Pancreas (tissue), 10 donors: ENCODE results near the gene VWA7. TPM values are rescaled to one million over a fixed set of nuclear protein-coding genes. Genes with fewer than 3 reads are reported as not detected.

ENCODE experiments used
- ATAC-seq, 4 donors: fragments of 200-7000 bp; cut with Tn5 transposase; one replicate each; pipeline versions ENCODE4 v1.8.0 to v1.9.1; 2020; ENCODE audit warnings: mild to moderate bottlenecking in 4 of 4, moderate library complexity in 4 of 4
- DNase-seq, 6 donors: peaks; one replicate each; pipeline ENCODE4 v3.0.0-alpha.2; 2020
- FAIRE-seq: peaks from 2 replicates; lab custom pipeline; 2012; peaks lifted over from hg19 to GRCh38; lab: Jason Lieb, UNC
- H3K27ac ChIP-seq, 4 donors: fragments of 200-600 bp; sonication (generic); 1 replicate in 3 of 4; 2 replicates in 1 of 4; pipeline versions ENCODE4 v1.5.0 to v1.8.0; 2020
- H3K27me3 ChIP-seq, 4 donors: fragments of 200-600 bp; one replicate each; pipeline ENCODE4 v1.8.0; 2021
- H3K36me3 ChIP-seq, 3 donors: fragments of 200-600 bp; sonication (generic) in 1 of 3; one replicate each; pipeline versions ENCODE4 v1.5.0 to v1.8.0; 2020 to 2021
- H3K4me1 ChIP-seq, 3 donors: fragments of 200-600 bp; one replicate each; pipeline ENCODE4 v1.8.0; 2021
- H3K4me3 ChIP-seq, 4 donors: fragments of 200-600 bp; sonication (generic) in 2 of 4; one replicate each; pipeline versions ENCODE4 v1.5.0 to v1.8.0; 2020 to 2021
- H3K9me3 ChIP-seq, 4 donors: fragments of 200-600 bp; one replicate each; pipeline ENCODE4 v1.8.0; 2021
- CTCF ChIP-seq, 4 donors: fragments of 200-600 bp; sonication (generic) in 3 of 4; IDR thresholded peaks; one replicate each; pipeline versions ENCODE4 v1.5.0 to v1.8.0; 2021; ENCODE audit warnings: antibody characterized with exemption in 4 of 4
- WGBS, 2 donors: extraction: QIAGEN DNeasy Blood & Tissue Kit; methylation state at CpG; one replicate each; pipeline ENCODE4 v1.1.7; 2013; 5-methylcytosine and 5-hydroxymethylcytosine counted together
- intact Hi-C, 3 donors: fragments of 100-400 bp; cut with DNase I; formaldehyde crosslinking; loops; one replicate each; pipeline versions ENCODE4 v1.11.1 to v1.14.2; 2022
- polyA plus RNA-seq, 2 donors: library from polyadenylated mRNA; stranded (reverse); fragments of 200-250 nt; gene quantifications; one replicate each; pipeline ENCODE4 v1.2.3, GENCODE V29; 2013
- total RNA-seq, 6 donors: library from RNA; stranded (reverse); fragmentation: NEBNext Ultra II Directional in 4 of 6; extraction: Animal tissue kit (Norgen Biotek cat#: 25700) in 4 of 6; gene quantifications; one replicate each; pipeline versions ENCODE4 v1.2.1 to v1.2.4, GENCODE V29; 2021 to 2023
- donor health status: healthy with polysubstance abuse.
- donor health status: DM: no; HTN: no; CAD: no; lungs with moderate emphysema.
- donor health status: DM: no; HTN: no; CAD: no.
- donor health status: control.
- donor health status: control.
- donor health status: Bipolar disorder and iron deficiency.
- donor health status: DM: yes; HTN: yes; CAD: no.
- donor health status: DM: no; HTN: no; CAD: no.
- donor health status: DM: no; HTN: no; CAD: no.
- donor health status: DM: yes; HTN: yes; CAD: no.

The VWA7 gene
- total and polyA plus RNA-seq, 8 donors, result 2.9 to 11.9 (median 4.8) TPM

GRCh38 chr6:31779908-31780307 lies 2.8 kb upstream of the VWA7 start:
- Histone ChIP-seq H3K4me1 (peaks cover 5 to 8% (median 6%) of the 10 kb centered on the region in 3 donors), H3K27ac (no peak overlapping the region), H3K27me3 (no peaks in the 10 kb centered on the region), H3K4me3 (no peak overlapping the region), H3K9me3 (no peaks in the 10 kb centered on the region), H3K36me3 (peaks cover 0 to 36% (median 32%) of the 10 kb centered on the region in 3 donors)
- FAIRE-seq (no peak), ATAC-seq (no peak), DNase-seq (peak in 1 of 6 donors; percentile 73)
- TF ChIP-seq CTCF (IDR thresholded peaks at IDR 0.05), result no peak
- intact Hi-C loops, result loop anchor here in 1 of 3 donors (10.0 kb wide), 1 partner anchor 55 kb away; no protein-coding TSS in a partner anchor
- WGBS, 2 donors, result 92 to 95% methylated on average over 10 of the region's 10 CpGs

GRCh38 chr6:31778999-31779885 lies 2.1 kb upstream of the VWA7 start:
- Histone ChIP-seq H3K36me3 (peaks cover 0 to 32% (median 30%) of the 10 kb centered on the region in 3 donors), H3K9me3 (no peaks in the 10 kb centered on the region), H3K4me3 (no peak overlapping the region), H3K27ac (no peak overlapping the region), H3K4me1 (peaks cover 5 to 8% (median 6%) of the 10 kb centered on the region in 3 donors), H3K27me3 (no peaks in the 10 kb centered on the region)
- no peak for ATAC-seq
- intact Hi-C loops, result loop anchor here in 1 of 3 donors (10.0 kb wide), 1 partner anchor 56 kb away; no protein-coding TSS in a partner anchor
- DNase-seq, result peak in 1 of 6 donors; percentile 77
- 89 to 93% methylated on average over 40 to 43 of the region's 43 CpGs for WGBS, 2 donors
- TF ChIP-seq CTCF (IDR thresholded peaks at IDR 0.05), result no peak
- FAIRE-seq, result no peak

- no peak overlapping the region for H3K4me3 ChIP-seq
- H3K9me3 ChIP-seq, result no peaks in the 10 kb centered on the region
- peaks cover 5 to 8% (median 6%) of the 10 kb centered on the region in 3 donors for H3K4me1 ChIP-seq
- H3K27ac ChIP-seq, result no peak overlapping the region
- ATAC-seq (no peak), DNase-seq (peak in 1 of 6 donors; percentile 47), FAIRE-seq (no peak)
- no peaks in the 10 kb centered on the region for H3K27me3 ChIP-seq
- peaks cover 0 to 32% (median 25%) of the 10 kb centered on the region in 3 donors for H3K36me3 ChIP-seq
- intact Hi-C loops, result loop anchor here in 1 of 3 donors (10.0 kb wide), 1 partner anchor 57 kb away; no protein-coding TSS in a partner anchor
- no peak for TF ChIP-seq CTCF (IDR thresholded peaks at IDR 0.05)
- WGBS, 2 donors, result 86 to 96% methylated on average over 5 of the region's 5 CpGs
These were observed 1.1 kb upstream of the VWA7 start for GRCh38 chr6:31778193-31778592.

- Histone ChIP-seq H3K27me3 (no peaks in the 10 kb centered on the region), H3K36me3 (peaks cover 0 to 30% (median 20%) of the 10 kb centered on the region in 3 donors), H3K4me1 (peaks cover 5 to 8% (median 6%) of the 10 kb centered on the region in 3 donors), H3K9me3 (no peaks in the 10 kb centered on the region), H3K4me3 (no peak overlapping the region), H3K27ac (peak overlapping the region in 3 of 4 donors; percentile 59 to 78 (median 75))
- no peak for ATAC-seq
- 79 to 95% methylated on average over 5 of the region's 5 CpGs for WGBS, 2 donors
- TF ChIP-seq CTCF (IDR thresholded peaks at IDR 0.05), result no peak
- intact Hi-C loops, result loop anchor here in 1 of 3 donors (10.0 kb wide), 1 partner anchor 57 kb away; no protein-coding TSS in a partner anchor
- peak in 1 of 6 donors; percentile 34 for DNase-seq
- no peak for FAIRE-seq
These were observed 531 bp upstream of the VWA7 start for GRCh38 chr6:31777667-31778050.
